ENCODE measurements around the gene MEGF11.

The MEGF11 gene

GRCh38 chr15:66112388-66112787 lies 141.2 kb downstream of the MEGF11 start:
- no peak for DNase-seq (ENCODE audit: low read depth)

- no peak for DNase-seq (ENCODE audit: low read depth)
These were observed 142.2 kb downstream of the MEGF11 start for GRCh38 chr15:66111363-66111762.

- DNase-seq (ENCODE audit: low read depth) = no peak
These were observed 142.7 kb downstream of the MEGF11 start for GRCh38 chr15:66110864-66111263.

GRCh38 chr15:66109826-66110225 lies 143.7 kb downstream of the MEGF11 start:
- no peak for DNase-seq (ENCODE audit: low read depth)

- DNase-seq (ENCODE audit: low read depth) = no peak
These were observed 144.9 kb downstream of the MEGF11 start for GRCh38 chr15:66108483-66109265.

- no peak for DNase-seq (ENCODE audit: low read depth)
These were observed 146.5 kb downstream of the MEGF11 start for GRCh38 chr15:66107070-66107469.

GRCh38 chr15:66105286-66106265 lies 148.0 kb downstream of the MEGF11 start:
- no peak for DNase-seq (ENCODE audit: low read depth)

- DNase-seq (ENCODE audit: low read depth) = no peak
These were observed 150.3 kb downstream of the MEGF11 start for GRCh38 chr15:66103293-66103590.

GRCh38 chr15:66102563-66103292 lies 150.8 kb downstream of the MEGF11 start:
- no peak for DNase-seq (ENCODE audit: low read depth)

GRCh38 chr15:66101715-66102395 lies 151.7 kb downstream of the MEGF11 start:
- no peak for DNase-seq (ENCODE audit: low read depth)

GRCh38 chr15:66100761-66101160 lies 152.8 kb downstream of the MEGF11 start:
- DNase-seq (ENCODE audit: low read depth) = no peak

- no peak for DNase-seq (ENCODE audit: low read depth)
These were observed 153.4 kb downstream of the MEGF11 start for GRCh38 chr15:66099950-66100671.

- DNase-seq (ENCODE audit: low read depth) = no peak
These were observed 155.6 kb downstream of the MEGF11 start for GRCh38 chr15:66098022-66098363.

- DNase-seq (ENCODE audit: low read depth) = no peak
These were observed 156.2 kb downstream of the MEGF11 start for GRCh38 chr15:66097151-66098021.

GRCh38 chr15:66096688-66097058 lies 156.9 kb downstream of the MEGF11 start:
- no peak for DNase-seq (ENCODE audit: low read depth)

- no peak for DNase-seq (ENCODE audit: low read depth)
These were observed 157.5 kb downstream of the MEGF11 start for GRCh38 chr15:66095871-66096687.

GRCh38 chr15:66094331-66094730 lies 159.2 kb downstream of the MEGF11 start:
- DNase-seq (ENCODE audit: low read depth) = no peak

- DNase-seq (ENCODE audit: low read depth) = no peak
These were observed 161.2 kb downstream of the MEGF11 start for GRCh38 chr15:66092053-66093016.
